G401.6 (cell line): ENCODE measurements around the gene DIDO1.
"Not testable (repeated sequence)": the region's sequence is repeated elsewhere in the genome, so short reads cannot be mapped to it uniquely, and the experiment has no call there.

Experiments
- FAIRE-seq: peaks from 2 replicates; lab custom pipeline; 2012; peaks lifted over from hg19 to GRCh38; lab: Jason Lieb, UNC

Gene DIDO1

DNA sequence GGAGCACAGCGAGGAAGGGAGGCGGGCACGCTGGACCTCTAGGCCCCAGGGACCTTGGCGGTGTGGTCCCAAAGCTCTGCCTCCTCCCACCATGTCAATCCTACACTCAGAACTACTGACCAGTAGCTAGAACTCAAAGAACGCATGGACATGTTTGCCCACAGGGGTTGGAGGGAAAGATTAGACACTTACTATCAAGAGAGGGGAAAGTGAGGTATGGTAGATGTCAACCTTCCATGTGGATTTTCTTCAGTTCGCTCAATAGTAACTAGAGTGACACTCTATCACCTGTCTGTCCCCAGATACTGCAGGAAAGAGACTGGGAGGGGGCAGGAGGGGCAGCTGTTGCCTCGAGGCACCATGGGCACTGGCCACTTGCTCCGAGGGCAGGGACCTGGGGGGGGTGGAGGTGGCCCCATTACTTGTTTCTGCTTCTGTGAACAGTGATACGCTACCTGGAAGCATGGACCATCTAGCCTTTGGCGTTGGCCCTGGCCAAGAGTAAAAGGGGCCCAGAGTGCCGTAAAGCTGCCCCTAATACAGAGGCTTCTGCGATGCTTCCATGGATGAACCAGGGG, 912 bp upstream of the DIDO1 start:
- no peak for FAIRE-seq

DNA sequence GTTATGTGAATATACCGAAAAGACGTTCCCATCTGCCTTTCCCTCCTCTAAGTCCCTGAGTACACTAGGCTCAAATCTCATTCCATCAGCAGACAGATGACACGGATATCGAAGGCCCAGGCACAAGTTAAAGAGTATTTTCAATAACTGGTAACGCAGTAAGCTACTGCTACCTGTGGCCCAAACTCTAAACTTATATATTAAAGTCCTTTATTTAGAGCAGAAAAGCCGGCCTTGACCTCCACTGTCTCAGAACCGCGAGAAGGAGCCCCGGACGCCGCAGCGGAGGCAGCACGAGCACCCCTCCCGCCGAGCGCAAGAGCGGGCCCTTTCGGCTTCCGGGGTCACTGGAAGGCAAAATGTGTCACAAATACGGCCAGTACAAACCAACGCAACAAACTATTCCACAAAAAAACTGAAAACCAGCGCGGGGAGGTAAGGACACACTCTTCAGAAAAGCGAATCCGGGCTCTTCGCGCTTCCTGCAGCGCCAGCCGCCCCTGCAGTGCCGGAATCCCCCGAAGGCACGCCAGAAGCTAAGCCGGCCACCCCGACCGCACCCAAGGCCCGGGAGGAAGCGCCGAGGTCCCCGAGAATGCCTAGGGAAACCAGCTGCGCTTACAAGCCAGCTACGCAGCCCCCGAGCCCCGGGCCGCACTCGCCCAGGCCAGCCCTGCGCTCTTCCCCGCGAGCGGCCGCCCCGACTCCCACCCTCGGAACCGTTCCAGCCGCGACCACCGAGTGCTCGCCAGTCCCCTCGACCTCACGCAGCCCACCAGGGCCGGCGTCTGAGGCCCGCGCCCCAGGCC, 681 bp downstream of the DIDO1 start:
- FAIRE-seq = no peak

DNA sequence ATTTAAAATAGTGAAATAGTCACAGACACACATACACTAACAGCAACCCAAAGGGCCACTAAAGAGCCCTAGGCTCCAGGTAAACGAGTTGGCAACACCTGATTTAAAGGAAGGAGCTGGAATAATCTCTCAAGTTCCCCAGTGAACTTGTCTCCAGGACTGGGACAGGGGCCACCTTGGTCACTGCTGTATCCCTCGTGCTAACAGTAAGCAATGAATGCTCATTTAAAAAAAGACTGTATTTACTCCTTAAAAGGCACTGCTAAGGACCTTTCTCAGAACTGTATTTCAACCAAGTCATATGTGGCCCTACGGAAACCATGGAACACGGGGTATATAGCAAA, 1.3 kb downstream of the DIDO1 start:
- no peak for FAIRE-seq

DNA sequence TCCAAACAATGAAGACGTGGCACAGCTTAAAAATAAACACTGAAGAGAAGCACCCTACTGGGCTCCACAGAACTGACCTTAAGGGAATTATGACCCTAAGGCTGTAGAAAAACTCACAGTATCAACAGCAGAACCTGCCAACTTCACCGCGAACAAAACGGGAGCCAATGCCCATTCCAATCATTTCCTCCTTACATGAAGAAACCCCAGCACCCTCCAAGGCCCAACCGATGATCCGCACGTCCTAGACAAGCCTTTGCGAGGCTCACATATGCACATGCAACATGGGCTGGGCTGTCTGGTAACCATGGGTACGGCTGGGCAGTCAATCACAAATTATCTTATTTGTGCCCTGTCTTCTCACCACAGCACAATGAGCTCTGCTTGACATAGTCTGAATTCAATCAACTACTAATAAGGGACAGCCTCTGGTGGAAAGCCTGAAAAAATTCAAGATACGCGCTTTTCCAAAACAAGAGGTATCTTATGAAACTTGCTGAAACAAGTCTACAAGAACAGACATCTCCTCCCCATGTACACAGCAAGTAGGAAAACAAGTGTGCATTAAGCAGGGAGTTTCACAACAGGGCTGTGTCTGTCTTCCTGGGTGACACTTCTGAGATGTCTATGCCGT, 1.7 kb downstream of the DIDO1 start:
- FAIRE-seq = no peak

DNA sequence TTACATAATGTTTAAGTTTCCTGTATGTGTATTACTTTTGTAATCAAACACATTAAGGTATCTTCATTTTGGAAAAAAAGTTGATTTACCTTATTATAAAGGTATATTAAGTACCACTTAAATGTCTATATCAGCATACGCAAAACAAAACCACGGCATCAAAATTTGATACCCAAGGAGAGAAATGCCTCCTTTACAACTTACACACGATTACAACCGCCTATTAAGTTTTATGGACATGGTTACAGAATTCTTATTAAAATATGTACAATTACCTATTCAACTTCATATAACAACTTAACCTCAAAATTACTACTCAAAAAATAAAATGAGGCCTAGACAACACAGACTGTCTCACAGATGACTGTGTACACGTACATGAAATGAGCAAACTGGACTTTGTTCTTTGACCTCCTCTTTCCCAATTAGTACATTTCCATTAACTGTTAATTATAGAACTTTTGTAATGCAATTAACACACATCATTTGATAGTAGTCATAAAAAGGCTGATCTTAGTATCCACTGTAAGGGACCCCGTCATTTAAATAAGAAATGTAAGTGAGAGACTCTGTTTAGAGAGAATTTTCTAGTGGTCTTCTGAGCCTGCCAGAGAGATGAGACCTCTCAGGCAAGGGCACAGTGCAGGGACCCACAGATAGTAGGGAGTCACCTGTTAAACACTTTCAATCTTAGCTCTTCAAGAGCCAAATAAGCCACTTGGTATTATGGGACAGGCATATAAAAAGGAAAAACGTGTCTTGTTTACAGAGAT, 2.5 kb downstream of the DIDO1 start:
- no peak for FAIRE-seq

DNA sequence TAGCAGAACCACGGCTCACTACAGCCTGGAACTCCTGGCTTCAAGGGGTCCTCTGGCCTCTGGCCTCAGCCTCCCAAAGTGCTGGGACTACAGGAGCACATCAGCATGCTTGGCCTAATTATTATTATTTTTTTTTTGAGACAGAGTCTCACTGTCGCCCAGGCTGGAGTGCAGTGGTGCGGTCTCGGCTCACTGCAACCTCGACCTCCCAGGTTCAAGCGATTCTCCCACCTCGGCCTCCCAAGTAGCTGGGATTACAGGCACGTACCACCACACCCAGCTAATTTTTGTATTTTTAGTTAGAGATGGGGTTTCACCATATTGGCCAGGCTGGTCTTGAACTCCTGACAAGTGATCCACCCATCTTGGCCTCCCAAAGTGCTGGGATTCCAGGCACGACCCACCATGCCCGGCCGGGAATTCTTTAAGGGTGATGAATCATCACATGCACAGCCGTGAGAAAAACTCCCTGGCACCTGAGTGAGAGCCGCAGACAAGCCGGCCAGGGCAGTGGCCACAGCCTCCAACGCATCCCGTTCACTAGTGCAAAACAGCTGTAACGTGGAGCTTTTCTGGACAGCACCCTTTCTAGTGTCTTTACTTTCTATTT, 3.1 kb downstream of the DIDO1 start:
- not testable (repeated sequence) for FAIRE-seq

DNA sequence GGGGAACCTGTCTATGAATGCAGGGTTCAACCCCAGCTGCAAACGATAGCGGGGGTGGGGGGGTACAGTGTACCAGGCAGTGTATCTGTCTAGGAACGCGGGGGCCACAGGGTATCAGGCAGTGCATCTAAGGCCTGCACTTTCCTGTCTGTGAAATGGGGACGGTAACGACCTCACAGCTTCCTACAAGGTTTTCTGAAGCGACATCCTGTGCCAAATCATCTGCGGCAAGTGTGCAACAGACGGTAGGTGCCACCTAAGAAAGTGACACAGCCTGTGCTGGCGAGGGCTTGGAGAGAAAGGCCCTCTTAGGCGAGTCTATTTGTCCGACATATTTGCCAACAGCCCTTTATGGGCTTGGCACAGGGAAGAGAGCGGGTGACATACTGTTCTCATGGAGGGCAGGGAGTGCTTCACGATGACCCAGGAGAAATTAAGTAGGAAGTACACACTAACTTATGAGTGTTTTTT, 3.8 kb downstream of the DIDO1 start:
- no peak for FAIRE-seq

DNA sequence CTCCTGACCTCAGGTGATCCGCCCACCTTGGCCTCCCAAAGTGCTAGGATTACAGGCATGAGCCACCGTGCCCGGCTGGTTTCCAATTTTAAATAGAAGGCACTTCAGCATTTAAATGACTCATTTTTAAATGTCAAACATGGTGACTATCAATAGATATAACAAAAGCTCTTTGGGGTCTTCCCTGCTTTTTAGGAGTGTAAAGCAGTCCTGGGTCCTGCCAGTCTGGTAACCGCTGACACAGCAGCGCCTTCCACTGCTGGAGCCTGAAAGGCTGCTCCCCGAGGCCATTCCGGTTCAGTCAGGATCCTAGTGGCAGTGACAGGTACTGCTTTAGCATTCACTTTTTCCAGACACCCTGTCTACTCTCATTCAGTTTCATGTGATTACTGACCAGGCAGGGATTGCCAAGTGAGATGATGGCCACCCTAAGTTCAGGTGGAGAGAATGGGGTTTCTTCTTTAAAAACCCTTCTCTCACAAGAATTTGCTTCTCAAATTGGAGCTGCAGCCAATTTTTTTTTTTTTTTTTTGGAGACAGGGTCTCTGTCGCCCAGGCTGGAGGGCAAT, 5.1 kb downstream of the DIDO1 start:
- peak; percentile 3 for FAIRE-seq

DNA sequence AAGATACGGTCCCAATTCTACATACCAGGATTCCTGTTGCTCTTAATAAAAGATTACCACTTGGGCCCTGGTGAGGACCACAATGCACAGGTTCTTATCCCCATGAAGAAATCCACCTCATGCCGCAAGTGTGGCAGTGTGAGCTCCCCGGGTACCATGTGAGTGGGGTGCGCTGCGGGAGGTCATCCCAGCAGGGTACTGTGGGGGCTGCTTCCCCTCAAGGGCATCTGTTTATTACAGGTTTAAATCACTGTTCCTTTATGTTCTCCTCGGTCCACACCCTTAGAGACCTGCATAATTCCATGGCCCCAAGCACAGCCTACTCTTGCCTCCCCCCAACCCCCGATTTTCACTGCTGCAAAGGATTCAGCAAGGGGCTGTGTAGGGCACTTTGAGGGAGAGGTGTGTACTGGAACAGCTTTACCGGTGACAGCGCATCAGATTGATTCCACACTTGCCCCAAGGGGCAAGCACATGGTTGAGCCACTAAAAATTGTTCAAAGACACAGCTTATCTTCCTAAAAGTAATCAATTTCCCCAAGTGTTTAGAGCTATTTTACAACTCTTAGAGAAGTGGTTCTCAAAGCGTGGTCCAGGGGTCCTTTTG, 6.2 kb downstream of the DIDO1 start:
- FAIRE-seq = no peak

DNA sequence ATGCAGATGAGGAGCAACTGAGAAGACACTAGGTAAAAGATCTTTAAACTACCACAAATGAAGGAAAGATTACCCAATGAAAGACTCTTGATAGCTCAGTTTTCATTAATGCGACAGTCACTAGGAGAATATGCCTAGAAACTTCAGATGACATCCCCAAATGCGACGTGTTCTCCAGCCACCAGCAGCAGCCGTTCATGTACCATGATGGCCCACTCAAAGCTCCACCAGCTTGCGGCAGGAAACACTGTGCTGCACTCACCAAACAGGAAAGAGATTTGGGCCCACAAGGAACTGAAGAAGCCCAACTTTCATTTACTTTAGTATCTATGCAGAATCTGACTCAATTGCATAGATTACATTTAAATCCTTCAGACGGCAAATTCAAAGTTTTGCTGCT, 7.5 kb downstream of the DIDO1 start:
- no peak for FAIRE-seq

DNA sequence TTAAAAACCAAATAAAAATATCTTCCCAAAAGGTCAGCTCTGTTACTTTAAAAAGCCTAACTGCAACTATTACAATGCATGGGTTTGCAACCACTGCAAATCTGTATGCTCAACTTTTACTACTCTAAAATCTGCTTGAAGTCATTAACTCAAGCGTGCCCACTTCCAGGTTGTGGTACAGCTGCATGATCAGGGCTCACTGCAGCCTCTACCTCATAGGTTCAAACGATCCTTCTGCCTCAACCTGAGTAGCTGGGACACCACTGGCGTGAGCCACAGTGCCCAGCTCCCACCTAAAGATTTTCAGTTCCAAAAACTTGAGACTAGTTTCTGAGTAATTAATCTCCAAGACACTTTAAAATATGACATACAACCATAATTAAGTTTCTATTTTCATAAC, 8.2 kb downstream of the DIDO1 start:
- FAIRE-seq = no peak

DNA sequence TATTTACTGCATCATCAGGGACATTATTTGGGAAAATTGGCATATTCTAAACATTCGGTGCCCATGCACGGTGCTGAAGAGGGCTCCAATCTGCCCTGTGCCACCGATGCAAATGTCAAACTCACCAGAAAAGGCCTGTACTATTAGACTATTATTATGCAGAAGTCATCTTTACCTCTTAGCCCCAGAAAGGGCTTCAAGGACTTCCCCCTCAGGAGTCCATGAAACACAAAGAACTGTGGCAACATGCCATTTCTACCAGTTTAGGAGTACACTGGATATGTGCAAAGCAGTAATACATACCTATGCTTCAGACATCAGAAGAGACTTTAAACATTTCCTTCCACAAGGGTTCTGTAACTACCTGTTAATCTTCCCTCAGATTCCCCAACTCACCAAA, 8.6 kb downstream of the DIDO1 start:
- no peak for FAIRE-seq

DNA sequence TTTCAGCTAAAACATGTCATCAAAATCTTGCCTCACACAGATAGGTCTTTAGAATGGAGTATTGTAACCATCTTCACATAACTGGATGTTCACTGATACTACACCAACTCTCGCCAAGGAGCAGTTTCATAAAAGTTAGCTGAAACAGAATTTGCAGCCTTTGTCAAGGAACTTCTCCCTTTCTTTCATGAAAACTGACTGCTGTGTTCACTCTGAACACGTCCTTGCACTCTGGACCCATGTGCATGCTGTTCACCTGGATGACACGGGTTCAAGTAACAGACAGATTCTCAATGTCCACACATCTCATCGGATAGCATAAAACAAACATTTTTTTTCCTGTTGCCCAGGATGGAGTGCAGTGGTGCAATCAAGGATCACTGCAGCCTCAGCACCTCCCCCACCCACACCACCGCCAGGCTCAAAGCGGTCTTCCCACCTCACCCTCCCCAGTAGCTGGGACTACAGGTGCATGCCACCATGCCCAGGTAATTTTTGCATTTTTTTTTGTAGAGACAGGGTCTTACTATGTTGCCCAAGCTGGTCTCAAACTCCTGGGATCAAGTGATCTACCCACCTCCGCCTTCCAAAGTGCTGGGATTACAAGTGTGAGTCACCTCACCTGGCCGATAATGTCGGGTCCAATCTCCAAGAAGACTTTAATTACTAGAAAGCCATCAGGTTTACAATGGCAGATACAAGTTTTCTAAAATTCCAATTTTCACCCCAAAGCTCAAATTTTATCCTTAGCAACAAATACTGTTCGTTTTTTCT, 9.4 kb downstream of the DIDO1 start:
- FAIRE-seq = no peak

DNA sequence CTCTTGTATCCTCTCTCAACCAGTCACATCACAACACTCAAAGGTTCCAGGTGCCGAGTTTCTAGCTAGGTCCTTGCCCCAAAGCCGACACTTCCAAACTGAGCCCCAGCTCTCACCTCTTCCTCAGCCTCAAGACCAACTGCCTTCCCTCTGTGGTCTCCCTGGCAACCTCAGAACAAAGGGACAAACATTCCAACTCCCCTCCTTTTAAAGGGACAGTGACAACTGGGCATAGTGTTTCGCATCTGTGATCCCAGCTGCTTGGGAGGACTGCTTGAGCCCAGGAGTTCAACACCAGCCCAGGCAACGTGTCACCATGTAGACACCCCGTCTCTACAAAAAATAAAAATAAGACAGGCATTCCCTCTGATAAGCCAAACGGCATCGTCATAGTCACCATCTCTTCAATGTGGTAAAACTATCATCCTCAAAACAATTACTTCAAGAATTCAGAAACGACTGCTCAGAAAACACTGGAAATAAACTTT, 11.3 kb downstream of the DIDO1 start:
- FAIRE-seq = no peak

DNA sequence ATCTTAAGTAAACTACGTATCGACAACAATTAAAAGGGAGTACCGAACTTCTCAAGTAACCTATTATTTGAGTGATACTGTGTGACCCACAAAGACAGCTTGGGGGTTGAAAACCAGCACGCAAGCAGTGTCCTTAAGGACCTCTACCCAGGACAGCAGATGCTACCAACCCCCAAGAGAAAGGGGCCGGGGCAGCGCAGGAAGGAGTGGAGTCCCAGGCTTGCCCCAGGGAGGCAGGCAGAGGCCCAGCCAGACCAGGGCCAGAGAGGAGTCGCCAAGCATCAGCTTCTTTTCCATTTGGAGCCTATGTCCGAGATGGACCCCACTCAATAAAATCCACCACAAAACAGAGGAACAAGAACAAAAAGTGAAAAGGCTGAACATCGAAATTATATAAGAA, 11.9 kb downstream of the DIDO1 start:
- no peak for FAIRE-seq

DNA sequence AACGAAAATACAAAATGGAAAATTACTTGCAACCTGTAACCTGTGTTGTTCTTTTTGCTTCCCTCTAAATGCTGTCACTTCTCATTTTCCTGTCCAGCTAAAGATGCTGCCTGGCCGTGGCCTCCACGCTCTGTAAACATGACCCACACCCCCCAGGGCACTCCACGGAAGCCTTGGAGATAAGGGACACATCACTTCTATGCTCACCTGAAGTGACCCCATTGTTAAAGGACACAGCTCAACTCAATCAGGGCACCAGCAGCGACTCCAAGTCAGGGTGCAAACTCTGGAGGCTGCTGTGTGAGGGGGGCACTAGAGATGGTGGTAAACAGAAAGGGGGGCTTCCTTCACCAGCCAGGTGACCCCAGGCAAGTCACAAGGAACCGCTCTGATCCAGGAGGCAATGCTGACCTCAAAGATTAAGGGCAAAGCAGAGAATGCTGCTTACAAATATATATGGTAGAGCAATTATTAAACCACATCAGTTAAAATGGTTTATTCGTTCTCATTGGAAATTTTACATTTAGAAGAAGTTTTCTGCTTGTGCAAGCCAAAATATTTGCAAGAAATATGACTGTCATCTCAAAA, 13.2 kb downstream of the DIDO1 start:
- FAIRE-seq = no peak

DNA sequence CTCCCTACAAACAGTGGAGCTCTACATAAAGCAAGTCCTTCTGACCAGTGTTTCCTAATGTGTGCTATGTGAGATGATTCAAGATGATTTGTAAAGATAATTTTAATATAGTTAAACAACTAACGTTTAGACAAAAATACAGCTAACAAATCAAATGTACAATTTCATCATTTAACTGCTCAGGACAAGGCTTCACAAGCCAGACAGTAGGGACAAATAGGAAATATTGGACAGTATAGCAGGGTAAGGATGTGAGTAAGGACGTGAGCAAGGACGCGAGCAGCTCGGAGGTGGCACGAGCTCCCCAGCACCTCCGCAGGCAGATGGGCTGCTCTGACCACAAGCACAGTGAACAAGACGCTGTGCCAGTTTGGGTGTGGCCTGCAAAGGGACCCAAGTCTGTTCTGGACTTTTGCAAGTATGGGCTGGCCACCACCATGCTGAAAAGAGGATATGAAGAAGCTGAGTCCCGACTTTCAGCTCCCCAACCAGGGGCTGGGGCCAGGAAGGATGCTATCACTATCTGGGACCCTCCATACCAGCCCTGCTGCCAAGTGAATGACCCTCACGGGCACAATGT, 14.5 kb downstream of the DIDO1 start:
- FAIRE-seq = no peak

DNA sequence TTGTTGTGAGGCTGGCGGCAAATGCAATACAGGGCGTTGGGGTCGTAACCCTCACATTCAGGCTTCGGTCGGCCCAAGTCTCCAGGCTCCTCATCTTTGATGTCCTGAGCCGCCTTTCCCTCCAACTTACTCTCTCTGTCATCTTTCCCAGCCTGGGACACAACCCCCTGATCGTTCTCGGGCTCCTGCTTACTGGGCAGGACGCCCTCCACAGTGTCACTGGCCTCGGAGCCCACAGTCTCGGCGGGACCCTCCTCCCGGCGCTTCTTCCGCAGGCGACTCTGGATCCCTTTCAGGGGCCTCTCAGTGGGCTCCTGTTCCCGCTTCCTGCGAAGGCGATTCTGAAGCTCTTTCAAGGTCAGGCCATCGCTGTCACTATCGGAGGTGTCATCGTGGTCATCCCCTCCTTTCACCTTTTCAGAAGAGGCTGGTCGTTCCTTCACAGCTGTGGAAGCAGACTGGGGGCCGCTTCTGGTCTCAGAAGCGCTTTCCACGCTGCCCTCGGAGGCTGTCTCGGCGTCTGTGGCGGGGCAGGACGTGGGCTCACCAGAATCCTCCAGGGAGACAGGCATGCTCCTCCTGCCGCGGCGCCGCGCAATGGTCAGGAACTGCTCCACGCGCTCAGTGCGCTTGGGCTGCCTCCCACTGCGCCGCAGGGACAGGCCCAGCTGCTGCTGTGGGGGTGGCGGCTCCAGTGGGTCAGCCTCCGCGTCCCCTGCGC, 15.4 kb downstream of the DIDO1 start:
- no peak for FAIRE-seq

DNA sequence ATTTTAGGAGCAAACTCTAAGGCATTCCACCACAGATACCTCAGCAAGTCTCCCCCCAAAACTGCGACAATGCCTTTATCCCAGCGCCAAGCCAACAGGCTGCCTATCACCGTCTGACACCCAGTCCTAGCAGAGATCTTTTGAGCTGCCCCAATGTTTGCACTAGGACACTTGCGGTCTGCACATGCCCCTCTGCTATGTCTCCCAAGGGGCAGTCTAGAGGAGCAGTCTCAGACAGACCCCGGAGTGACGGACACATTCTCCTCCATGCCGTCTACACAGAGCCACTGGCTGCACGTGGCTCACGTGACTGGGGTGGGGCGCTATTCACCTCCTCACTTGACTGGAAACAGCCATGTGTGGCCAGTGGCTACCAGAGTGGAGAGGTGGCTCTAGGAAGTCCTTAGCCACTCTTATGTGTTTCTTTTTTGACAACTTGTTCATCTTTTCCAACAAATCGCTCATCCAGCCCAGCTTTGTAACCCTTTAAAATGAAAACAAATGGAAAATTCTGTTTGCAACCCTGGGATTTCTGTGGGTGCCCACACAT, 16.0 kb downstream of the DIDO1 start:
- FAIRE-seq = no peak
